ENCODE results near the gene NELL1. TPM values are rescaled to one million over a fixed set of nuclear protein-coding genes. Genes with fewer than 3 reads are reported as not detected.

The NELL1 gene
- total RNA-seq, 2 donors from 2014 or later: not detected

DNA sequence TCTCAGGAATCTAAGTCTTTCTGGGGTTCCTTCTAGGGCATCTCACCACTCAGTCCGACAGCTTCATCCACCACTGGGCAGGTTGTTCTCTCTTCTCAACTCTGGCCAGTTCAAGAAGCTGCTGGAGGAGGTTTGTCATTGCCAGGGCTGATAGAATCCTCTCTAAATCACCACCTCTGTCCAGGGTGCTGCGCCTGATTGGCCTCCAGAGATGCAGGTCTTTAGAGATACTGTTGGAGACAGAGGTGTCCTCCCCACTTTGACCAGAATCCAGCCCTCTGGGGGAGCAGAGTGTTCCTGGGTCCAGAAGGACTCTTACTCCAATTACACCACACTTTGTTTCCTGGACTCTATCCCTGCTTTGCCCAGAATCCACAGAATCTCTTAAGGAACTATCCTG lies 90.2 kb downstream of the NELL1 start:
- intact Hi-C loops (cut with DNase I): no loop called here

DNA sequence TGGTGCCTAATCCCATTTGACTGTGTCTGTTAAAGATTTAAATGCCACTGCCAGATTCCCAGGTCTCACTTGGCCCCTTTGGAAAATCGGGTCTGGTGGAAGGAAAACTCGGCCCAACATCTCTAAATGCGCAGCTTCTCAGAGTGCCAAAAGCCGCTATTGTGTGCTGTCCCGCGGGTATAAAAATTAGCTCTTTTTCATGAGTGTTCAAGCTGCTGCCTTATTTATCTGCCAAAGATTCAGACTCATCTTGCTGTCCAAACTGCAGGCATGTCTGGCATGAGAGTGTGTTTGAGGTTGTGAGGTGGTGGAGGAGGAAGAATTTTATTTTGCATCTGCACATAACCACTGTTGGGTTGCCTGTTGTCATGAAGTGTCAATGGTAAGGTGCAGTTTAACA lies 91.4 kb downstream of the NELL1 start:
- intact Hi-C loops (cut with DNase I): no loop called here
- ATAC-seq (no peak), DNase-seq (no peak)

More for the DNA sequence above, 90.2 kb downstream of the NELL1 start:
- ATAC-seq (no peak), DNase-seq (no peak)

DNA sequence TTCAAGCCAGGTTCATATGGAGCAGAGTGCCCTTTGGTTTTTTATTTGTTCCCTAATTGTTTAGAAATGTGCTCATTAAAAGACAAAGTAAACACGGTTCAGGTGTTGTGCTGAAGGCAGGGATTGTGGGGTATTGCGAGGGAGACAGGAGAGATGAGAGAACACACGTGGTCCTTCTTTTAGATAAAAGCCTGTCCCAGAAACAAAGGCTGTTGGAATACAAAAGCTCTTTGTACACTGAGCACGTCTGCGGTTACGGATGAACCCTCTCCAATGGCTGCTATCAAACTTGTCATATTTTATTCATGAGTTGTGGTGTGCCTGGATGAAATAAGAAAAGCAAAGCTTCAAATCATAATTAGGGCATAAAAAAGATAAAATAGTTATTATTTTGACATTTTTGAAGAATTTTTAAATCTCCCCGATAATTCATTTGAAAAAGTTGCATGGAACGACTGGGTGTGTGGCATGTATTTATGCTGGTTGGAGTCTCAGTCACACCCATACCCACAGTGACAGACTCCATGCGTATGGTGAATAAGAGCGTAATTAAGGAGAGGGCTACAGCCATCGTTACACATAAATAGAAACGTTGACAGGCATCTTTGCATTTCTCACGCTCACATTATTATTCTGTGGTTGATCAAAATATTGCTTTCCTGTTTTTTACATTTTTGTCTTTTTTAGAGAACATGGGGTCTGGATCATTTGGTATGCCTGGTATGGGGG lies 92.9 kb downstream of the NELL1 start:
- DNase-seq (no peak), ATAC-seq (no peak)
- intact Hi-C loops (cut with DNase I): no loop called here

DNA sequence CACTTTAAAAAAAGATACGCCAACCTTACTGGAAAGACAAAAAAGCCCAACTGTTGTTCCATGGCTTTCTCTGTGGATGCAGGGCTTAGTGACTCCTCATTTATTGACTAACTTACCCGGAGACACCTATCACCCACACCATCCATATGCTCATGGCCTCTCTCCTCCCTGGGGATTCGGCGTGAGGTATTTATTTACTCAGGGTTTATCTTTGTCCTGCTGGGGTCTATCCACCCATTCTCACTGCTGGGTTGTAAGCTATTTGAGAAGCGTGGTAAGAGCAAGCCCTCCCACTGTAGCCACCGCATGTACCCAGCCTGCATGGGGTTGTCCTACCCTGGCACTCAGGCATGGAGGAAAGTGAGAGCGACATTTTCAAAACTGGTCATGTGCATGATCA lies 93.6 kb downstream of the NELL1 start:
- DNase-seq (no peak), ATAC-seq (no peak)
- intact Hi-C loops (cut with DNase I): no loop called here

DNA sequence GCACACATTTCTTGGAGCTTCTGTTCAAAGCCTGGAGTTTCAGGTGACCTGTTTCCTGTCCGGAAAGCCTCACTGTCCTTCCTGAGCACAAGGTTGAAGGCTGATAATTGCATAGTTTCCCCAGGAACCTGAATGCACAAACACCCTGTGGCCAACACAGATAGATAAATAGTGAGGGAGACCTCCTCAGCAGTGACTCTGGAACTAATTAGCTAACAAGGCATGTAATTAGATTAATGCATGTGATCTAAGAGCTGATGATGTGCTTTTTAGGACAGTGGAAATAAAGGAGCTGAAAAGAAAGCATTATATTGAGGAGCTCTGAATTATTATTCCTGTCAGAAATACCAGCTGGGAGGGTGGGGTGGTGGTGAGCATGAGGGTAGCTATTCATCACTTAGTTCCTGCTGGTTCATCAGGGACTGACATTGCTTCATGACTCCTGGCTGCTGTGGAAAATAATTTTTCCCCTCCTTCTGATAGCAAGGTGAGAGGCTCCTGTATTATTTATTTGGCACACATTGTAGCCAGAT lies 101.1 kb downstream of the NELL1 start:
- DNase-seq (no peak), ATAC-seq (no peak)
- intact Hi-C loops (cut with DNase I): no loop called here

DNA sequence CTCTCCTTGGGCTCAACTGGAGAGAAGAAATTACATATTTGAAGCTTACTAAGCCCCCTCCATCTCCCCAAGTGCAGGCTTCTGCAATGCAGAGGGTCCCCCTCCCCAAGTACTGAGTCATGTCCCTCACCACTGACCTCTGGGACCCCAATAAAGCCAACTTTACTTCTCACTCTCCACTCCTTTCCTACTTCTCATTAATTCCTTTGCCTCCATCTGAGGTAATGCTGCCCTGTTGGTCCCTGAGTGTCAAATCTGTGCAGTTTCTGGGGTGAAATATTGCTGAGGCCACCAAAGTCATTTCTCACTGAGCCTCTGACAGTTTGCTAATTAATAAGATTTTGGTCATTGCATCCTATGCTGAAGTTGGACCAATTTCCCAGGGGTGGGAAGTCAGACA lies 101.6 kb downstream of the NELL1 start:
- no peak for ATAC-seq
- intact Hi-C loops (cut with DNase I): no loop called here

DNA sequence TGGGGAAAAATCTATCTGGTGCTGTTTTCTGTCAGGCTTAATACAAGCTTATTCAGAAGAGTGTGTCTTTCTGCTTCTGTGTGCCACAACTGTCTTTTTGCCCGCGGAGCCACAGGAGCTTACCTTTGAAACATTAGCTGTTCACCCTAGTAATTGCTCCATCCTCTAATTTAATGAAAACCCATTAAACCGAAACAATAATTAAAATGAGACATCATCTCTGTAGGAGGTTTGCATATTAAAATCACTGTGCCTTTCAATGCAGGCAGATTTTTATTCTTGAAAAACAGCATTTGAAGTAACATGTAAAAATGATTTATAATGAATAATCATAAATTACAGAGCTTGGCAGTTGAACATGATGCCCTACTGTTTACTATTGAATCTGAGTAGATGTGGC lies 102.3 kb downstream of the NELL1 start:
- no peak for ATAC-seq
- no peak for DNase-seq
- intact Hi-C loops (cut with DNase I): no loop called here

More for the DNA sequence above, 101.6 kb downstream of the NELL1 start:
- DNase-seq: no peak

DNA sequence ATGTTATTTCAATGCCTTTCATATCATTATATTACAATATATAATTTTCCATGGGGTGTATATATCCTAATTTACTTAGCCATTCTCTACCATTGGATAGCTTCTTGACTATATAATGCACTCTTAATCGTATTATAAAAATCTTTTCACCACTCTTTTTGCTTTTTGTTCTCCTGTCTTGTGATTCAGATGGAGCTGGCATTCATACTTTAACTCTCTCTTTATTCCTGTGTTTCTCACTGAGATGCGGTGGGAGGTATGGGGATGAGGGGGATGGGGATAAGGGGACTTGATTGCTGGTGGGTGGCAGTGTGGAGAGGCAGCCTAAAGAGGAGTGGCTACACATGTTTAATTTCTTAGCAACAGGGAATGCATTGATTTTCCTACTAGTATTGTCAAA lies 105.9 kb downstream of the NELL1 start:
- ATAC-seq (no peak), DNase-seq (no peak)
- intact Hi-C loops (cut with DNase I): no loop called here

DNA sequence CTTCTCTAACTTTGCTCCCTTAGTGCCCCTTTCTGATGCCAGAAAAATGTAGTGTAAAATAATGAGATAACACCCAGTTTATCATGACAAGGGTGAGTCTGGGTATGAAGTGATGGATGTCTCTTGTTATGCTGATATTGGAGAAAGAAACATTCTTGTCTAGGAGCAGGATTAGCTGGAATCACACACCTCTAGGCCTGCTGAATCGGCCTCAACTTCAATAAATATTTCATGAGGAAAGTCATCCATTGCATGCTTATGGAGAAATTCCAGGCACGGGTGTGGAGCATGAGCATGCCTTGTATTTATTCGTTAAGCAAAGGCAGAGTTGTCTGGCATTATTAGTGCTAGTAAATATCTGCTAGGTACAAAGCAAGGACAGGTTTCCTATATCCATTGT lies 113.4 kb downstream of the NELL1 start:
- ATAC-seq (no peak), DNase-seq (no peak)
- intact Hi-C loops (cut with DNase I): no loop called here

DNA sequence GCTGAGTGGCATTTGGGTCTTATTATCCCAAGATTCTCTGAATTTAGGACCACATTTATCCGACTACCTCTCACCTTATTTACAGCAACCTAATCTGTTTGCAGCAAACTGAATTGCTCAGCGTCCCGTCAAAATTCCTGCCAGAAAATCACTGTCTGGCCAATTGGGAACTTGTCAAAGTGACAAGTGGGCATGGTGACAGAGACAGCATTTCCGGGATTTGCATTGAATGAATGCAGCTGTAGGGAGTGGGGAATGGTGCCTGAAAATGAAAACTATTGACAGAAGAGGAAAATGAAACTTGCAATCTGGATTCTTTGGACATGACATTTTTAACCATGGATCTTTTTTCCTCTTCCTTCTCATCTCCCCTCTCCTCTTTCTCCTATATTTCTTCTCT lies 113.8 kb downstream of the NELL1 start:
- no peak for DNase-seq
- ATAC-seq: no peak
- intact Hi-C loops (cut with DNase I): no loop called here

DNA sequence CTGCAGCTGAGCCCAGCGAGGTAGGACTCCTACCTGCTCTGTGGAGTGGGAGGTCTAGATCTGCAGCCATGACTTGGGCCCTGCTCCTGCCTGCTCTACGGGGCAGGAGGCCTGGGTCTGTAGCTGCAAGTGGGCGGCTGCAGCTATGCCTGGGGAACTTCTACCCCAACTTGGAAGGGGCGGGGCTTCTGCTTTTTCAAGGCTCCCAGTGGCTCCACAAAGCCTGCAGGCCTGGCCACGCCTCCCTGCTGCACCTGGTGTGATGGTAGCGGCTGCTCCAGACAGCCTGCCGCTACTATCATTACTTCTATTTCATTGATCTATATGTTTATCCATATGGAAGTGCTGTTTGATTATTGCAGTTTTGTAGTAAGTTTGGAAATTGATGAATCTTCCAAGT lies 121.2 kb downstream of the NELL1 start:
- no peak for DNase-seq
- ATAC-seq: no peak
- intact Hi-C loops (cut with DNase I): no loop called here

DNA sequence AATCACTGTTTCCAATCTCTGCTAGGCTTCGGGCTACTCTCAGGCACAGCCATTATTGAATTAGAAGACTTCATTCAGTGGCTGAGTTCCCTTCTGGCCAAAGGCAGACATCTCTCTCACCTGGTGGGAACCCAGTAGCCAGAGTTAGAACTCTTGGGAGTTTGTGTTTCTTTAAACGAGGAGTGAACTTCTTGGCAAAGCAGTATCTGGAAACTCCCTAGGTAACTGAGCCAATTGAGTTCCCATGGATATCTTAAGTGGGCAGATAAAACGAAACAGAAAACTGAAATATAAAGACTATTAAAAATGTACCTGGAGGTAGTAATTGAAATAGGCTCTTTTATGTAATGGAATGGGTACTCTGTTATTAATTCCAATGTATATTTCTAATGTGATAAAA lies 125.6 kb downstream of the NELL1 start:
- peak in 1 of 2 donors; percentile 67 for ATAC-seq
- intact Hi-C loops (cut with DNase I): no loop called here
- no peak for DNase-seq

DNA sequence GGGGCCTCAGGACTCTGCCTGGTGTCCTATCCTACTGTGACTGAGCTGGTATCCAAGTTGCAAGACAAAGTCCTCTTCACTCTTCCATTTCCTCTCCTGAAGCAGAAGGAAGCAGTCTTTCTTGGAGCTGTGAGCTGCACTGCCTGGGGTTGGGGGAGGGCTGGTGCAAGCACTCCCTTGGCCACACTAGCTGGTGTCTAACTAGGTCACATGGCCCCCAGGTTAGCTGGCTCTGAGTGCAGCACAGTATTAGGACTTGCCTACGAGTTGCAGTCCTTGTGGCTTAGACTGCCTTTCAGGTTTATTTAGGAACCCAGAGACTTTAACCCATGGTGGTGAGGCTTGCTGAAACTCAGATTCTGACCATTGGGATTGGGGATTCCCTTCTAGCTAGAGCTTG lies 138.9 kb downstream of the NELL1 start:
- no peak for DNase-seq
- ATAC-seq: no peak
- intact Hi-C loops (cut with DNase I): no loop called here

DNA sequence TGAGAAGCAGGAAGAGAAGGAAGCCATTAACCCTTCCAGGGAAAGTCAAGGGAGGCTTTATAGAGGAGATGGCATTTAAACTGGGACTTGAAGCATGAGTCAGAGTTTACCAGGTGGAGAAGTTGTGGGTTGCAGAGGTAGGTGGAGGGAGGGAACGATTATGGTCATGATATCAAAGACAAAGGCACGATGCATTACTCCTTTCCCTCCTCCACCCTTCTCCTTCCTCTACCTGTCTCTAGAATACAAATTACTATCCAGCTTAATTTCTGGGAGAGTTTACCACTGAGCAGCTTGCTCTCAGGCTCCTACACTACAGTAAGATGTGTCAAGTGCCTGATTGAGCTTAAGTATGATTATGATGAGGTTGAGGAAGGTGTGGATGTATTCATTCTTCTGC lies 151.7 kb downstream of the NELL1 start:
- ATAC-seq (no peak), DNase-seq (no peak)
- intact Hi-C loops (cut with DNase I): no loop called here

DNA sequence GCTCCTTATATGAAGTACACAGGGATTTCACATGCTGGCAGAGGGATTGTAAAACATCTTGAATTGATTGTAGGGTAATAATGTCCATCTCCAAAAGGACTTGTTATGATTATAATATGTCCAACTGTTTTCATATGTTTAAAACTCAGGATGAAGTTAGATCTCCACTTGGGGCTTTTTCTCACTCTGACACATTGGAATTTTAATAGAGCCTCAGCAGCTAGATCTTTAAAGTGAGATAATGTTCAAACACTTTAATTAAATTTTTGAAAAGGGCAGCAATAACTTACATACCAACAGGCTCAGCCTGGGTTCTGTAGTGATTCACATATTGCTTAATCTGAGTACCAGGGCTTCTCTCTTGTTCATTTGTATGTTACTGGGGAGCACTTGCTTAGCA lies 152.1 kb downstream of the NELL1 start:
- intact Hi-C loops (cut with DNase I): no loop called here
- DNase-seq: no peak
- ATAC-seq: no peak

DNA sequence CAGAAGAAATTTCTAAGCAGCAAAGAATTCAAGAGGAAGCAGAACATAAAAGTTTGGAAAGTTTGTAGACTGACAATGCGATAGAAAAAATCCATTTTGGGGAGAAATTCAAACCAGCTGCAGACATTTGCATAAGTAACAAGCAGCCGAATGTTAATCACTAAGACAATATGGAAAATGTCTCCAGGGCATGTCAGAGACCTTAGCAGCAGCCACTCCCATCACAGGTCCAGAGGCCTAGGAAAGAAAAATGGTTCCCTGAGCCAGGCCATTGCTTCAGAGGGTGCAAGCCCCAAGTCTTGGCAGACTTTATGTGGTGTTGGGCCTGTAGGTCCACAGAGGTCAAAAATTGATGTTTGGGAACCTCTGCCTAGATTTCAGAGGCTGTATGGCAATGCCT lies 155.4 kb downstream of the NELL1 start:
- intact Hi-C loops (cut with DNase I): no loop called here
- DNase-seq (no peak), ATAC-seq (no peak)

DNA sequence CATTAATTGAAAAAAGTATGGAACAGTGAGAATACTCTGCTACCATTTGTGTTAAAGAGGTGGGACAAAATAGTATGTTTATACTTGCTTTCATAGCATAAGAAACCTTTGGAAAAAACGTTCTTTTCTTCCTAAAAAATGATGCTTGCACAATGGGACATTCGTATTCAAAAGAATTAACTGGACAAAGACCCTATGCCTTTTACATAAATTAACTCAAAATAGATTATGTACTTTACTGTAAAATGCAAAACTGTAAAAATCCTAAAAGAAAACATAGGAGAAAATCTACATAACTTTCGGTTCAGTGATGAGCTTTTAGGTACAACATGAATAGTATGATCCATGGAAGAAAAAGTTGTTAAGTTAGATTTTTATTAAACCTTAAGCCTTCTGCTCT lies 166.2 kb downstream of the NELL1 start:
- ATAC-seq (no peak), DNase-seq (no peak)
- intact Hi-C loops (cut with DNase I): no loop called here

DNA sequence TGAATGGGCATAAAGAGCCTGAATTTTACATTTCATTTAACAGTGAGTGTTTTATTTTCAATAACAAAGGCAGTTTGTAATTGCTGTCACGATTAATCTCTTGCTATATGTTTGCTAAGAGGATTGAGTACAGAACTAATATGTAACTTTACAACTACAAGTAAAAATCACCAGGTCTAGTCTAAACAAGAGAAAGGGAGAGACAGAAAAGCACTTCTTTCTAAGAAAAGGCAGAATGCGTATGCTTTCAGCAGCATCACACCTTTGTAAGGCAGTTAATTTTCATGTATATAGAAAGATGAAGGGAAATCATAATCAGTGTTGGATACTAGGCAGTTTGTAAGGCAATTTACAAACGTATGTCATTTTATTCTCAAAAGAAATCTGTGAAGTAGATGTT lies 169.8 kb downstream of the NELL1 start:
- ATAC-seq (no peak), DNase-seq (no peak)
- intact Hi-C loops (cut with DNase I): no loop called here

DNA sequence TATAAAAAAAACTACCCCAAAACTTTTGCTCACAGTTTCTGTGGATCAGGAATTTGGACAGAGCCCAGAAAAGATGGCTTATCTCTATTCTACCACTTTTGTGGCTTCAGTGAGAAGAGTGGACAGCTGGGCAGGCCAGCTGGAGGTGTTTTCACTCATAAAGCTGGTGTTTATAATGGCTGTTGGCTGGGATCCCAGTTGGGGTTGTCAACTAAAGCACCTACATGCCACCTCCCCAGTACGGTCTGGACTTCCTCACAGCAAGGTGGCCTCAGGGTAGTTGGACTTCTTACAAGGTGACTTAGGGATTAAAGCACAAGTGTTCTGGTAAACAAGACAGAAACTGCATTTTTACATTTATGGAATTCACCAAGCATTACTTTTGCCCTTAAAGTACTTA lies 171.0 kb downstream of the NELL1 start:
- DNase-seq (no peak), ATAC-seq (no peak)
- intact Hi-C loops (cut with DNase I): no loop called here

DNA sequence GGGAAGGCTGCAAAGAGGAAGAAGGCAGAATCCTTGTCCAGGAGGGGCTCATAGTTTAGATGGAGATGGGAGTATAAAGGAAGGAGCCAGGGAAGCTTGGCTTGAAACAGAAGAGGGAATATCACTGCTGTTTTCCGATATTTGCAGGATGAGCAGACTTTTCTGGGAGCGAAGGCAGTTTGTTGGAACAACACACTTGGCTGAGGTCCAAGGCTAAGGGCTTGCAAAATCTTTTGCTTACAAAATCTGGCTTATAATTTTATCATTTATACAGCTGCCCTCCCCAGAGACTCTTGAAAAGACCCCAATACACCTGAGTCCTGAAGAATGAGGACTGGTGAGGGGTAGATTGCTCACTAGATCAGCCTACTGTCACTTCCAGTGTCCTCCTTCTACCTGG lies 174.8 kb downstream of the NELL1 start:
- ATAC-seq (no peak), DNase-seq (no peak)
- intact Hi-C loops (cut with DNase I): no loop called here

DNA sequence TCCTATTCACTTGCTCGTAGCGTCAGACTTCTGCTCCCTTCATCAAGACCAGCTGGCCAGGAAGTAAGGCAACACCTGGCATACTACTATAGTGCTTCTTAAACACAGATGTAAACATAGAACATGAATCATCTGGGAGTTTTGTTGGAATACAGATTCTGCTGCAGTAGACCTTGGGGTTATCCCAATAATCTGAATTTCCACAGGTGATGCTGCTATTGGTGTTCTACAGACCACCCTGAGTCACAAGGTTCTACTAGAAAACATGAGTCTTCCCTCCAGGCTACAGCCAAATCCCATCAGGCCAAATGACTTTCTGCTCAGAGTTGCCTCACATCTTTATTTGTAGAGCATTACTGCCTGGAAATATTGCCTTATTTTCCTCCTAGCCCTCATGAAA lies 175.2 kb downstream of the NELL1 start:
- intact Hi-C loops (cut with DNase I): no loop called here
- DNase-seq (no peak), ATAC-seq (no peak)
